Measurements from ENCODE around the gene EFL1. TPM values are rescaled to one million over a fixed set of nuclear protein-coding genes. Genes with fewer than 3 reads are reported as not detected.
"Not testable (repeated sequence)": the region's sequence is repeated elsewhere in the genome, so short reads cannot be mapped to it uniquely, and the experiment has no call there.

EFL1 gene
- total RNA-seq, 2 experiments from 2014 or later: 23.7 to 25.6 TPM

DNA sequence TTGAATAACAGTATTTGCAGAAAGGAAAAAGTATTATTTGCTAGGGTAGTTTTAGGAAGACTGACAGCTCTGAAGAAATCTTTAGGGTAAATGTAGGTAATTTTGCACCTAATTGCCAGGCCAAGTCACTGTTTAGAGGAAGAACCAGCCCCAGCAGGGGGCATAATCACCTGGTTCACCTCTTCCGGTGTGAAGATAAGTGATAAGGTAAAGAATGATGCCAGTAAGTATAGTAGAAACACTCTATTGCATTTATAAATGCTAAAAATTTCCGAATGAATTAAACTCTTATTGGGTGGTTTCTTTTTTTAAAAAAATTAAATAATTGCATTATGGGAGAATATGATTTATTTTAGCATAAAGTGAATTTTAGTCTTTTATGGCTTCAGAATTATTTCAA is 21.8 kb upstream of the EFL1 start:
- peaks cover 27% of the 10 kb centered on the region for H3K4me1 Mint-ChIP-seq (ENCODE audit: low read depth)
- H3K27ac Mint-ChIP-seq; H3K27me3 Mint-ChIP-seq; H3K4me3 Mint-ChIP-seq; intact Hi-C loops (cut with micrococcal nuclease); DNase-seq; H3K36me3 Mint-ChIP-seq (ENCODE audit: low read depth); CTCF ChIA-PET; POLR2A ChIA-PET; ATAC-seq: not testable (repeated sequence)
- TF ChIP-seq, protein P1, sequence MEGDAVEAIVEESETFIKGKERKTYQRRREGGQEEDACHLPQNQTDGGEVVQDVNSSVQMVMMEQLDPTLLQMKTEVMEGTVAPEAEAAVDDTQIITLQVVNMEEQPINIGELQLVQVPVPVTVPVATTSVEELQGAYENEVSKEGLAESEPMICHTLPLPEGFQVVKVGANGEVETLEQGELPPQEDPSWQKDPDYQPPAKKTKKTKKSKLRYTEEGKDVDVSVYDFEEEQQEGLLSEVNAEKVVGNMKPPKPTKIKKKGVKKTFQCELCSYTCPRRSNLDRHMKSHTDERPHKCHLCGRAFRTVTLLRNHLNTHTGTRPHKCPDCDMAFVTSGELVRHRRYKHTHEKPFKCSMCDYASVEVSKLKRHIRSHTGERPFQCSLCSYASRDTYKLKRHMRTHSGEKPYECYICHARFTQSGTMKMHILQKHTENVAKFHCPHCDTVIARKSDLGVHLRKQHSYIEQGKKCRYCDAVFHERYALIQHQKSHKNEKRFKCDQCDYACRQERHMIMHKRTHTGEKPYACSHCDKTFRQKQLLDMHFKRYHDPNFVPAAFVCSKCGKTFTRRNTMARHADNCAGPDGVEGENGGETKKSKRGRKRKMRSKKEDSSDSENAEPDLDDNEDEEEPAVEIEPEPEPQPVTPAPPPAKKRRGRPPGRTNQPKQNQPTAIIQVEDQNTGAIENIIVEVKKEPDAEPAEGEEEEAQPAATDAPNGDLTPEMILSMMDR (IDR thresholded peaks at IDR 0.05): peak; percentile 28
- H3K9me3 Mint-ChIP-seq: peaks cover 12% of the 10 kb centered on the region

DNA sequence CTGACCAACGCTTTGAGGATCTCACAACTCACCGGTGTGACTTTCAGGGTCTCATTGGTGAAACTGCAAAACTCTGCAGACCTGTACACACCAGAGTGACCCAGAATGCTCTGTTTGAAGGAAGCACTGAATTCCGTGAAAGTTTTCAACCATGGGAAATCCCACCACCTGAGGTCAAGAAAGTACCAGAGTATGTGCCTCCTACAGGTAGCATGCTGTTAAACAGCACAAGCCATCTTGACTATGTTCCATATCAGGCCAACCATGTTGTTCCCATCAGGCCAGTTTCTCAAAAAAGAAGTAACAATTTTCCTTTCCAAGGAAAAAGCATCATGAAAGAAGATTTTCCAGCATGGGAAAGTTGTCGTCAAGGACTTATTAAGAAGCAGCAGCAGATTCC is 19.9 kb upstream of the EFL1 start:
- intact Hi-C loops (cut with micrococcal nuclease); H3K4me3 Mint-ChIP-seq; CTCF ChIA-PET; ATAC-seq; POLR2A ChIA-PET; H3K27ac Mint-ChIP-seq; H3K36me3 Mint-ChIP-seq (ENCODE audit: low read depth); H3K9me3 Mint-ChIP-seq; H3K27me3 Mint-ChIP-seq; DNase-seq: not testable (repeated sequence)
- peaks cover 24% of the 10 kb centered on the region for H3K4me1 Mint-ChIP-seq (ENCODE audit: low read depth)

DNA sequence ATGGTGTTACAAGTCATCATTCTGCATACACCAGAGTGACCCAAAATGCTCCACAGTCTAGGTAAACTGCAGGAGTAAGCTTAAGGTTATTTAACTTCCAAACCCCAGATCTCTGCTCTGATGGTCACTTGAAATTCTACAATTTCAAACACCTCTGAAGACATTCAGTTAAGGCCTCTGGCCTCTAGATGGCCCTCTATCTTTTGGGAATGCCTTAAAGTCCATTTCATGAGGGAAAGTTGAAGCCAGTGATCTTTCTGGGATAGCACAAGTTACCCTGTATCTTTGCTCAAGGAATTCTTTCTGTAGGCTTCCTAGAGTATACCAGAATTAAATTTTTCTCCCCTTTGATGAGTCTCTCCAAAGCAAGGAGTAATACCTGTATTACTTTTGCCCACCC is 18.7 kb upstream of the EFL1 start:
- H3K27me3 Mint-ChIP-seq, DNase-seq: not testable (repeated sequence)

DNA sequence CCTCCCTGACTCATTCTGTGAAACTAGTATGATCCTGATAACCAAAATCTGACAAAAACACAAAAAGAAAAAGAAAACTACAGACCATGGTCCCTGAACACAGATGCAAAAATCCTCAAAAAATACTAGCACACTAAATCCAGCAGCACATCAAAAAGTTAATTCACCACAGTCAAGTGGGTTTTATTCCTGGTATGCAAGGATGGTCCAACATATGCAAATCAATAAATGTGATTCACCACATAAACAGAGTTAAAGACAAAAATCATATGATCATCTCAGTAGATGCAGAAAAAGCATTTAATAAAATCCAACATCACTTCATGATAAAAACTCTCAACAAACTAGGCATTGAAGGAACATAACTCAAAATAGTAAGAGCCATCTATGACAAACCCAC is 12.9 kb upstream of the EFL1 start:
- H3K4me3 Mint-ChIP-seq: no peak overlapping the region
- no peaks in the 10 kb centered on the region for H3K9me3 Mint-ChIP-seq
- no peak overlapping the region for H3K27ac Mint-ChIP-seq
- POLR2A ChIA-PET: no interaction called here
- H3K27me3 Mint-ChIP-seq: peaks cover 5% of the 10 kb centered on the region
- DNase-seq (no peak), ATAC-seq (no peak)
- H3K4me1 Mint-ChIP-seq (ENCODE audit: low read depth): no peaks in the 10 kb centered on the region
- TF ChIP-seq, protein P1 (IDR thresholded peaks at IDR 0.05): no peak
- peaks cover 4% of the 10 kb centered on the region for H3K36me3 Mint-ChIP-seq (ENCODE audit: low read depth)
- CTCF ChIA-PET: no interaction called here
- intact Hi-C loops (cut with micrococcal nuclease): no loop called here

More for the DNA sequence above, 18.7 kb upstream of the EFL1 start:
- TF ChIP-seq, protein P1 (IDR thresholded peaks at IDR 0.05): peak; percentile 27
- POLR2A ChIA-PET; H3K36me3 Mint-ChIP-seq (ENCODE audit: low read depth); H3K27ac Mint-ChIP-seq; intact Hi-C loops (cut with micrococcal nuclease); ATAC-seq; H3K4me3 Mint-ChIP-seq; H3K9me3 Mint-ChIP-seq: not testable (repeated sequence)
- CTCF ChIA-PET: interaction anchor here (0.6 to 0.9 kb wide), 2 partner anchors 12 to 58 kb away, joined by 3 read pairs; no protein-coding TSS in a partner anchor
- peaks cover 13% of the 10 kb centered on the region for H3K4me1 Mint-ChIP-seq (ENCODE audit: low read depth)

DNA sequence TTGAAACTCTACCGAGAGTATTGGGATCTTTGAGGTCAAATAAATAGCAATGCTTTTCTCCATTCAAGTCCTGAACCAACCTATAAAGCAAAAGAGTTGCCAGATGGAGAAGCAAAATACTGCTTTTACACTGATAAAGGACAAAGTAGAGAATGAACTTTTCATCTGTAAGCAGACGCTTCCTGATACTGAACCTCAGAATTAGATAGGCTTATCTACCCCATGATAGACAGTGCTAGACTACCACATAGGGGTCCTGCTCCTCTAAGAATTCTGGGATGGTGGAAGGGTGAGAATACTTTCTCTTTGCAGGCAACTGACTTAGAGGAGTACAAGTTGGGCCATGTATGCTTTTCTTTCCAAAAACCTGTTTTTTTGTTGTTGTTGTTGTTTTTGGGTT is 9.6 kb upstream of the EFL1 start:
- intact Hi-C loops (cut with micrococcal nuclease): no loop called here
- H3K9me3 Mint-ChIP-seq: no peaks in the 10 kb centered on the region
- no peak for ATAC-seq
- no peak overlapping the region for H3K27ac Mint-ChIP-seq
- peaks cover 4% of the 10 kb centered on the region for H3K36me3 Mint-ChIP-seq (ENCODE audit: low read depth)
- H3K27me3 Mint-ChIP-seq: peaks cover 5% of the 10 kb centered on the region
- ChIA-PET CTCF (no interaction called here), POLR2A (no interaction called here)
- H3K4me1 Mint-ChIP-seq (ENCODE audit: low read depth): no peaks in the 10 kb centered on the region
- H3K4me3 Mint-ChIP-seq: no peak overlapping the region
- no peak for DNase-seq
- TF ChIP-seq, protein P1 (IDR thresholded peaks at IDR 0.05): no peak

DNA sequence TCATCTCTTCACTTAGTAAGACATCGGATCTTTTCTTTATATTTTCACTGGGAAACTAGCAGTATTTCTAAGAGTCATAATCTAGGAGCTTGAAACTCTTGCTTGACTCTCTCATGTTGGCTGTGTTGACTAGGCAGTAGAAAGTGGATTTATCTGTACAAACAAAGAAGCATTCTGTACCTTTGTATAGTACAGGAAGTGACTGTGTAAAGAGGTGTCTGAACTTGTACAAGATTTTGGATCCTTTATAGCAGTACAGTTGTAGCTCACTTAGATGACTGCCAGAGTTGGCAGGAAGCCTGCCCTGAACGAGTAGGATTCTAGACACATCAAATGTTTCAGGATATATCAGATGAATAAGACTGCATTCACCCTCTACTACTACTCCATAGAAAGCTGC is 5.9 kb upstream of the EFL1 start:
- POLR2A ChIA-PET; H3K4me3 Mint-ChIP-seq; H3K36me3 Mint-ChIP-seq (ENCODE audit: low read depth); H3K4me1 Mint-ChIP-seq (ENCODE audit: low read depth); DNase-seq; H3K27ac Mint-ChIP-seq; H3K9me3 Mint-ChIP-seq; ATAC-seq; H3K27me3 Mint-ChIP-seq: not testable (repeated sequence)
- intact Hi-C loops (cut with micrococcal nuclease): loop anchor here (10.0 kb wide), 1 partner anchor 66 kb away; no protein-coding TSS in a partner anchor
- CTCF ChIA-PET: interaction anchor here (1.3 to 1.4 kb wide), 2 partner anchors 12 to 47 kb away, joined by 3 read pairs; no protein-coding TSS in a partner anchor

DNA sequence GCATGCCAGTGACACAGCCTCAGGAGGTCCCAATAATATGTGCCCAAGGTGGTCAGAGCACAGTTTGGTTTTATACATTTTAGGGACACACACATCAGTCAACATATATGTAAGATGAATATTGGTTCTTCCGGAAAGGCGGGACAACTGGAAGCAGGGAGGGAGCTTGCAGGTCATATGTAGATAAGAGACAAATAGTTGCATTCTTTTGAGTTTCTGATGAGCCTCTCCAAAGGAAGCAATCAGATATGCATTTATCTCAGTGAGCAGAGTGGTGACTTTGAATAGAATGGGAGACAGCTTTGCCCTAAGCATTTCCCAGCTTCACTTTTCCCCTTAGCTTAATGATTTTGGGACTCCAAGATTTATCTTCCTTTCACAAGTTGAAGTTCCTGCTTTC is 4.6 kb upstream of the EFL1 start:
- H3K36me3 Mint-ChIP-seq (ENCODE audit: low read depth); H3K27me3 Mint-ChIP-seq; H3K4me3 Mint-ChIP-seq; H3K27ac Mint-ChIP-seq; POLR2A ChIA-PET; H3K9me3 Mint-ChIP-seq; DNase-seq; ATAC-seq; H3K4me1 Mint-ChIP-seq (ENCODE audit: low read depth): not testable (repeated sequence)
- CTCF ChIA-PET: interaction anchor here (1.3 kb wide), 1 partner anchor 46 kb away, joined by 3 read pairs; no protein-coding TSS in a partner anchor
- intact Hi-C loops (cut with micrococcal nuclease): loop anchor here (10.0 kb wide), 1 partner anchor 68 kb away; no protein-coding TSS in a partner anchor
